Adrenal gland (tissue), 12 donors: Measurements from ENCODE around the gene NBPF3. TPM values are rescaled to one million over a fixed set of nuclear protein-coding genes. Genes with fewer than 3 reads are reported as not detected.

ENCODE experiments used
- DNase-seq, 7 donors: peaks; one replicate each; pipeline ENCODE4 v3.0.0-alpha.2; 2019 to 2020
- H3K27ac ChIP-seq, 5 donors: fragments of 200-600 bp; sonication (generic) in 4 of 5; 1 replicate in 3 of 5; 2 replicates in 2 of 5; pipeline versions ENCODE4 v1.5.1 to v1.8.0; 2016 to 2020; ENCODE audit warnings: mild to moderate bottlenecking in 1 of 5
- H3K27me3 ChIP-seq: fragments of 200-600 bp; 2 replicates; pipeline ENCODE4 v1.8.0; 2021
- H3K36me3 ChIP-seq, 2 donors: fragments of 200-600 bp; replicated peaks in 1 of 2; 1 replicate in 1 of 2; 2 replicates in 1 of 2; pipeline versions ENCODE4 v1.5.1 to v1.8.0; 2018 to 2022
- H3K4me1 ChIP-seq, 2 donors: fragments of 200-600 bp; replicated peaks in 1 of 2; 1 replicate in 1 of 2; 2 replicates in 1 of 2; pipeline versions ENCODE4 v1.5.1 to v1.8.0; 2018 to 2021
- H3K4me3 ChIP-seq, 4 donors: fragments of 200-600 bp; sonication (generic) in 3 of 4; one replicate each; pipeline ENCODE4 v1.5.1; 2016 to 2018
- H3K9me3 ChIP-seq, 3 donors: fragments of 200-600 bp; sonication (generic) in 1 of 3; replicated peaks in 1 of 3; 1 replicate in 2 of 3; 2 replicates in 1 of 3; pipeline versions ENCODE4 v1.5.1 to v1.8.0; 2016 to 2021
- POLR2A ChIP-seq, 2 donors: fragments of 450-650 bp; IDR thresholded peaks; one replicate each; pipeline ENCODE4 v1.6.1; 2017; ENCODE audit warnings: antibody characterized with exemption in 2 of 2, mild to moderate bottlenecking in 2 of 2, moderate library complexity in 1 of 2
- WGBS, 4 donors: extraction: QIAGEN DNeasy Blood & Tissue Kit in 2 of 4; methylation state at CpG; one replicate each; pipeline versions ENCODE4 v1.1.5 to v1.1.7; 2013 to 2017; 5-methylcytosine and 5-hydroxymethylcytosine counted together
- intact Hi-C, 2 donors: fragments of 100-400 bp; cut with DNase I; formaldehyde crosslinking; loops; one replicate each; pipeline versions ENCODE4 v1.14.1 to v1.15.0; 2022 to 2023
- polyA plus RNA-seq, 3 donors: library from polyadenylated mRNA; stranded (reverse); fragments of 200-250 nt in 2 of 3; fragments of 350-450 nt in 1 of 3; fragmentation: Illumina TruSeq in 1 of 3; extraction: RNeasy Lipid Tissue Mini Kit (QIAGEN cat#74804) in 1 of 3; gene quantifications; one replicate each; pipeline ENCODE4 v1.2.3, GENCODE V29; 2013 to 2014
- total RNA-seq, 9 donors: library from RNA; depleted of rRNA in 4 of 9; stranded (reverse); fragments of >200 nt in 4 of 9; fragments of 120-200 nt in 1 of 9; fragmentation: NEBNext Ultra II Directional in 1 of 9; extraction: Animal tissue kit (Norgen Biotek cat#: 25700) in 1 of 9; gene quantifications; one replicate each; pipeline versions ENCODE4 v1.1.0 to v1.2.4, GENCODE V29; 2013 to 2023
- TF ChIP-seq, protein P1 (sequence below), 6 experiments: fragments of 450-650 bp in 4 of 6; fragments of 200-600 bp in 2 of 6; sonication (generic) in 1 of 6; IDR thresholded peaks; 1 replicate in 5 of 6; 2 replicates in 1 of 6; pipeline versions ENCODE4 v1.5.1 to v1.8.0; 2016 to 2021; ENCODE audit warnings: antibody characterized with exemption in 6 of 6, mild to moderate bottlenecking in 2 of 6, moderate library complexity in 1 of 6
- donor health status: healthy with polysubstance abuse.
- donor health status: Bipolar disorder and iron deficiency.
- donor health status: DM: yes; HTN: yes; CAD: no.
- donor health status: DM: no; HTN: no; CAD: no.
- donor health status: DM: no; HTN: no; CAD: no.
- donor health status: DM: yes; HTN: yes; CAD: no.

NBPF3 gene
- total and polyA plus RNA-seq, 12 donors = 1.3 to 18.0 (median 12.5) TPM

GRCh38 chr1:21524220-21524619 lies 84.3 kb downstream of the NBPF3 start:
- WGBS, 4 donors = 67 to 89% (median 82%) methylated on average over 3 to 5 of the region's 5 CpGs

GRCh38 chr1:21524686-21525339 lies 84.9 kb downstream of the NBPF3 start:
- intact Hi-C loops = no loop called here
- Histone ChIP-seq H3K4me3 (no peak overlapping the region), H3K27me3 (no peaks in the 10 kb centered on the region), H3K9me3 (no peaks in the 10 kb centered on the region), H3K27ac (peak overlapping the region in 2 of 5 donors; percentile 27 to 69), H3K4me1 (no peaks in the 10 kb centered on the region), H3K36me3 (no peaks in the 10 kb centered on the region)
- DNase-seq = no peak
- 57 to 65% (median 62%) methylated on average over 14 of the region's 14 CpGs for WGBS, 4 donors
- TF ChIP-seq, protein P1, sequence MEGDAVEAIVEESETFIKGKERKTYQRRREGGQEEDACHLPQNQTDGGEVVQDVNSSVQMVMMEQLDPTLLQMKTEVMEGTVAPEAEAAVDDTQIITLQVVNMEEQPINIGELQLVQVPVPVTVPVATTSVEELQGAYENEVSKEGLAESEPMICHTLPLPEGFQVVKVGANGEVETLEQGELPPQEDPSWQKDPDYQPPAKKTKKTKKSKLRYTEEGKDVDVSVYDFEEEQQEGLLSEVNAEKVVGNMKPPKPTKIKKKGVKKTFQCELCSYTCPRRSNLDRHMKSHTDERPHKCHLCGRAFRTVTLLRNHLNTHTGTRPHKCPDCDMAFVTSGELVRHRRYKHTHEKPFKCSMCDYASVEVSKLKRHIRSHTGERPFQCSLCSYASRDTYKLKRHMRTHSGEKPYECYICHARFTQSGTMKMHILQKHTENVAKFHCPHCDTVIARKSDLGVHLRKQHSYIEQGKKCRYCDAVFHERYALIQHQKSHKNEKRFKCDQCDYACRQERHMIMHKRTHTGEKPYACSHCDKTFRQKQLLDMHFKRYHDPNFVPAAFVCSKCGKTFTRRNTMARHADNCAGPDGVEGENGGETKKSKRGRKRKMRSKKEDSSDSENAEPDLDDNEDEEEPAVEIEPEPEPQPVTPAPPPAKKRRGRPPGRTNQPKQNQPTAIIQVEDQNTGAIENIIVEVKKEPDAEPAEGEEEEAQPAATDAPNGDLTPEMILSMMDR (IDR thresholded peaks at IDR 0.05) = no peak
- no peak for TF ChIP-seq POLR2A (IDR thresholded peaks at IDR 0.05)

More at GRCh38 chr1:21524220-21524619, 84.3 kb downstream of the NBPF3 start:
- no peak for DNase-seq
- H3K27ac ChIP-seq = peak overlapping the region in 2 of 5 donors; percentile 27 to 69
- no peaks in the 10 kb centered on the region for H3K9me3 ChIP-seq
- H3K27me3 ChIP-seq = no peaks in the 10 kb centered on the region
- no peaks in the 10 kb centered on the region for H3K36me3 ChIP-seq
- intact Hi-C loops = no loop called here
- no peak for TF ChIP-seq POLR2A (IDR thresholded peaks at IDR 0.05)
- TF ChIP-seq, protein P1 (IDR thresholded peaks at IDR 0.05) = no peak
- no peak overlapping the region for H3K4me3 ChIP-seq
- no peaks in the 10 kb centered on the region for H3K4me1 ChIP-seq

GRCh38 chr1:21525340-21525717 lies 85.4 kb downstream of the NBPF3 start:
- Histone ChIP-seq H3K27ac (peak overlapping the region in 2 of 5 donors; percentile 27 to 69), H3K9me3 (no peaks in the 10 kb centered on the region), H3K27me3 (no peaks in the 10 kb centered on the region), H3K36me3 (no peaks in the 10 kb centered on the region), H3K4me1 (no peaks in the 10 kb centered on the region), H3K4me3 (no peak overlapping the region)
- intact Hi-C loops = no loop called here
- 71 to 85% (median 81%) methylated on average over 7 of the region's 7 CpGs for WGBS, 4 donors
- TF ChIP-seq POLR2A (IDR thresholded peaks at IDR 0.05) = no peak
- DNase-seq = no peak

- intact Hi-C loops = no loop called here
- Histone ChIP-seq H3K27ac (no peak overlapping the region), H3K9me3 (no peaks in the 10 kb centered on the region), H3K4me3 (no peak overlapping the region), H3K4me1 (no peaks in the 10 kb centered on the region), H3K36me3 (no peaks in the 10 kb centered on the region), H3K27me3 (no peaks in the 10 kb centered on the region)
- TF ChIP-seq, protein P1 (IDR thresholded peaks at IDR 0.05) = no peak
- TF ChIP-seq POLR2A (IDR thresholded peaks at IDR 0.05) = no peak
- DNase-seq = no peak
- WGBS, 4 donors = 64 to 80% (median 74%) methylated on average over 1 of the region's 1 CpG
Observed at GRCh38 chr1:21526441-21526840, 86.5 kb downstream of the NBPF3 start.
